ENCODE results near the gene SORT1.

DNA sequence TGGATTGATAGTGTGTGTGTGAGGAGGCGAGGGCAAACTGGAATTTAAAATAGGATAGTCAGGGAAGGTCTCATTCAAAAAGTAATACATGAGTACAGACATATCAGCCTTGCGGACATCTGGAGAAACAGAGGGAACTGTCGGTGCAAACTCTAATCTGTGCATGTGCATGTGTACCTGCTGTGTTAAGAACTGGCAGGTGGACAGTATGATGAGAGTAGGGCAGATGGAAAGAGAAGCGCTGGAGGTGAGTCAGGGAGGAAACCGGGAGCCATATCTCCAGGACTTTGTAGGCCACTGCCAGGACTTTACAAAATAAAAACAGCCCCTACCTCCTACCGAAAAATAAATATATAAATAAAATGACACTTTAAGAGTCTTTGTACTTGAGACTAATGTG is 59.6 kb downstream of the SORT1 start:
- no peak for TF ChIP-seq POLR2A (IDR thresholded peaks at IDR 0.05)
- TF ChIP-seq, protein P1, sequence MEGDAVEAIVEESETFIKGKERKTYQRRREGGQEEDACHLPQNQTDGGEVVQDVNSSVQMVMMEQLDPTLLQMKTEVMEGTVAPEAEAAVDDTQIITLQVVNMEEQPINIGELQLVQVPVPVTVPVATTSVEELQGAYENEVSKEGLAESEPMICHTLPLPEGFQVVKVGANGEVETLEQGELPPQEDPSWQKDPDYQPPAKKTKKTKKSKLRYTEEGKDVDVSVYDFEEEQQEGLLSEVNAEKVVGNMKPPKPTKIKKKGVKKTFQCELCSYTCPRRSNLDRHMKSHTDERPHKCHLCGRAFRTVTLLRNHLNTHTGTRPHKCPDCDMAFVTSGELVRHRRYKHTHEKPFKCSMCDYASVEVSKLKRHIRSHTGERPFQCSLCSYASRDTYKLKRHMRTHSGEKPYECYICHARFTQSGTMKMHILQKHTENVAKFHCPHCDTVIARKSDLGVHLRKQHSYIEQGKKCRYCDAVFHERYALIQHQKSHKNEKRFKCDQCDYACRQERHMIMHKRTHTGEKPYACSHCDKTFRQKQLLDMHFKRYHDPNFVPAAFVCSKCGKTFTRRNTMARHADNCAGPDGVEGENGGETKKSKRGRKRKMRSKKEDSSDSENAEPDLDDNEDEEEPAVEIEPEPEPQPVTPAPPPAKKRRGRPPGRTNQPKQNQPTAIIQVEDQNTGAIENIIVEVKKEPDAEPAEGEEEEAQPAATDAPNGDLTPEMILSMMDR (IDR thresholded peaks at IDR 0.05), result no peak
